Body of pancreas (tissue), 4 donors: ENCODE data around the gene RB1.

Experiments used
- POLR2A ChIP-seq, 3 donors: fragments of 450-650 bp; IDR thresholded peaks; one replicate each; pipeline ENCODE4 v1.6.1; 2016; ENCODE audit warnings: antibody characterized with exemption in 3 of 3, mild to moderate bottlenecking in 2 of 3
- TF ChIP-seq, protein P1 (sequence below), 7 experiments: fragments of 450-650 bp in 4 of 7; fragments of 200-600 bp in 3 of 7; sonication (generic) in 3 of 7; IDR thresholded peaks; one replicate each; pipeline ENCODE4 v1.5.1; 2016 to 2019; ENCODE audit warnings: antibody characterized with exemption in 7 of 7

DNA sequence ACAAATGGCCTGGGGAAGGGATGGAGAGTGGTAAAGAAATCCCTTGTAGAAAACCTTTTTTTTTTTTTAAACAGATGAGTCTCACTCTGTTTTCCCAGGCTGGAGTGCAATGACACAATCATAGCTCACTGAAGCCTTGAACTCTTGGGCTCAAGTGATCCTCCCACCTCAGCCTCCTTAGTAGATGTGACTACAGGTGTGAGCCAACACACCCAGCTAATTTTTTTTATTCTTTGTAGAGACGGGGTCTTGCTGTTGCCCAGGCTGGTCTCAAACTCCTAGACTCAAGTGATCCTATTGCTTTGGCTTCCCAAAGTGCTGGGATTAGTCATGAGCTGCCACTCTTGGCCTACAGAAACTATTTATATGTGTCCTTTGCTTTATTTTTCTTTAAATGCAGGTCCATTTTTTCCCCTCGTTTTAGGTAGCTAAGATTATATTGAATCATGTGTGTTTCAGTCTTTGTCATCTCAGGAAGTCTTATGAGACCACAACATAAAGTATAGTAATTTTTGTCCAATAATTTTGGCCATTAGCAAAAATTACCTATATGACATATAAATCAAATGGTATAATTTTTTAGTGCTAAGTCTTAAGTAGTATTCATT lies 98.9 kb downstream of the RB1 start:
- TF ChIP-seq, protein P1, sequence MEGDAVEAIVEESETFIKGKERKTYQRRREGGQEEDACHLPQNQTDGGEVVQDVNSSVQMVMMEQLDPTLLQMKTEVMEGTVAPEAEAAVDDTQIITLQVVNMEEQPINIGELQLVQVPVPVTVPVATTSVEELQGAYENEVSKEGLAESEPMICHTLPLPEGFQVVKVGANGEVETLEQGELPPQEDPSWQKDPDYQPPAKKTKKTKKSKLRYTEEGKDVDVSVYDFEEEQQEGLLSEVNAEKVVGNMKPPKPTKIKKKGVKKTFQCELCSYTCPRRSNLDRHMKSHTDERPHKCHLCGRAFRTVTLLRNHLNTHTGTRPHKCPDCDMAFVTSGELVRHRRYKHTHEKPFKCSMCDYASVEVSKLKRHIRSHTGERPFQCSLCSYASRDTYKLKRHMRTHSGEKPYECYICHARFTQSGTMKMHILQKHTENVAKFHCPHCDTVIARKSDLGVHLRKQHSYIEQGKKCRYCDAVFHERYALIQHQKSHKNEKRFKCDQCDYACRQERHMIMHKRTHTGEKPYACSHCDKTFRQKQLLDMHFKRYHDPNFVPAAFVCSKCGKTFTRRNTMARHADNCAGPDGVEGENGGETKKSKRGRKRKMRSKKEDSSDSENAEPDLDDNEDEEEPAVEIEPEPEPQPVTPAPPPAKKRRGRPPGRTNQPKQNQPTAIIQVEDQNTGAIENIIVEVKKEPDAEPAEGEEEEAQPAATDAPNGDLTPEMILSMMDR (IDR thresholded peaks at IDR 0.05) = no peak
- no peak for TF ChIP-seq POLR2A (IDR thresholded peaks at IDR 0.05)
